GM12872 (cell line): ENCODE results near the gene IDI2.

Source experiments
- CTCF ChIP-seq: IDR thresholded peaks from 3 replicates; pipeline ENCODE4 v1.5.1; 2011; ENCODE audit warnings: low read depth, mild to moderate bottlenecking, low read length, moderate library complexity; ENCODE audit not compliant: insufficient read depth

The IDI2 gene

GRCh38 chr10:985361-985760 lies 40.3 kb downstream of the IDI2 start:
- no peak for TF ChIP-seq CTCF

GRCh38 chr10:983971-984655 lies 41.5 kb downstream of the IDI2 start:
- no peak for TF ChIP-seq CTCF

GRCh38 chr10:983401-983800 lies 42.3 kb downstream of the IDI2 start:
- no peak for TF ChIP-seq CTCF

DNA sequence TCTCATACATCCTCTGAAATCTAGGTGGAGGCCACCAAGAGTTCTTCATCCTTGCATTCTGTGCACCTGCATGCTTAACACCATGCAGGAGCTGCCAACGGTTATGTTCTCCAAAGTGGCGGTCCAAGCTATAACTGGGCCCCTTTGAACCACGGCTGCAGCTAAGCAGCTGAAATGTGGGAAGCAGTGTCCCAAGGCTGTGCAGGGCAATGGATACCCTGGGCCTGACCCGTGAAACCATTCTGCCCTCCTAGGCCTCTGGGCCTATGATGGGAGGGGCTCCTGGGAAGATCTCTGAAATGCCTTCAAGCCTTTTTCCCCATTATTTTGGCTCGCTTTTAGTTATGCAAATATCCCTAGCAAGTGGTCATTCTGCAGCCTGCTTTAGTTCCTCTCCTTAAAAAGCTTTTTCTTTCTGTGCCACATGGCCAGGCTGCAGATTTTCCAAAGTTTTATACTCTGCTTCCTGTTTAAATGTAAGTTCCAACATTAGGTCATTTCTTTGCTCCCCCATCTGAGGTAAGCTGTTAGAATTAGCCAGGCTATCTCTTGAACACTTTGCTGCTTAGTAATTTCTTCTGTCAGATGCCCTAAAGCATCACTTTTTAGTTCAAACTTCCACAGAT lies 45.1 kb downstream of the IDI2 start:
- no peak for TF ChIP-seq CTCF

GRCh38 chr10:978826-979421 lies 46.7 kb downstream of the IDI2 start:
- TF ChIP-seq CTCF: no peak

DNA sequence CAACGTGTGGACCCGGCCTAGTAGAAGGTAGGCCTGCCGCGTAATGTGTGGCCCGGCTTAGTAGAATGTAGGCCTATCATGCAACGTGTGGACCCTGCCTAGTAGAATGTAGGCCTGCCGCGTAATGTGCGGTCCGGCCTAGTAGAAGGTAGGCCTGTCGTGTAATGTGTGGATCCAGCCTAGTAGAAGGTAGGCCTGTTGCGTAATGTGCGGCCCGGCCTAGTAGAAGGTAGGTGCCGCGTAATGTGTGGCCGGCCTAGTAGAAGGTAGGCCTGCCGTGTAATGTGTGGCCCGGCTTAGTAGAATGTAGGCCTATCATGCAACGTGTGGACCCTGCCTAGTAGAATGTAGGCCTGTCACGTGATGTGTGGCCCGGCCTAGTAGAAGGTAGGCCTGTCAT lies 49.3 kb downstream of the IDI2 start:
- no peak for TF ChIP-seq CTCF

DNA sequence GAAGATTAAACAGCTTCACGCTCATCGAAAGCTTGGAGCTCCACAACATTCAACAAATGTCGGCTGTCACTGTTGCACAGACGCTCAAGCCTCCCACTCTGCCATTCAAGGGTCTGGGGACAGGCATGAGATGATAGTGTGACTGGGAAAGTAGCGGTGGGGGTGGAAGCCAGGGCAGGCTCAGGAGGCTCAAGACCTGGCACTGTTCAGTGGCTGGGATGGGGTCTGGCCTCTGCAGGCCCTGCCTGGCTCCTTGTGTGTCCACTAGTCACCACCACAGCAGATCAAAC lies 50.9 kb downstream of the IDI2 start:
- TF ChIP-seq CTCF: no peak
